Mesothelial cell of epicardium (in vitro differentiated cells): ENCODE results near the gene LRRC41. TPM values are rescaled to one million over a fixed set of nuclear protein-coding genes. Genes with fewer than 3 reads are reported as not detected.

Experiments
- DNase-seq, 2 experiments: peaks; one replicate each; pipeline ENCODE4 v3.0.0; 2021; ENCODE audit warnings: low spot score in 2 of 2; ENCODE audit not compliant: unreplicated experiment in 2 of 2
- H3K27ac Mint-ChIP-seq: 2 replicates; pipeline ENCODE4 v1.8.0; 2021; ENCODE audit warnings: mixed read lengths
- H3K27me3 Mint-ChIP-seq: 2 replicates; pipeline ENCODE4 v1.8.0; 2021; ENCODE audit warnings: low read depth, mixed read lengths
- H3K36me3 Mint-ChIP-seq: 2 replicates; pipeline ENCODE4 v1.8.0; 2021; ENCODE audit warnings: mixed read lengths
- H3K4me1 Mint-ChIP-seq: 2 replicates; pipeline ENCODE4 v1.8.0; 2021; ENCODE audit warnings: mixed read lengths
- H3K4me3 Mint-ChIP-seq: 2 replicates; pipeline ENCODE4 v1.8.0; 2021; ENCODE audit warnings: mild to moderate bottlenecking, moderate library complexity, mixed read lengths
- H3K9me3 Mint-ChIP-seq: 2 replicates; pipeline ENCODE4 v1.8.0; 2021; ENCODE audit warnings: mixed read lengths
- CTCF ChIP-seq: fragments of 200-600 bp; sonication (generic); IDR thresholded peaks from one replicate; pipeline ENCODE4 v1.5.0; 2021; ENCODE audit warnings: antibody characterized with exemption; ENCODE audit not compliant: unreplicated experiment
- total RNA-seq: library from RNA; stranded (reverse); gene quantifications from 3 replicates; pipeline ENCODE4 v1.2.1, GENCODE V29; 2021

LRRC41 gene
- total RNA-seq, 1 donor from 2014 or later = 122 TPM

- Mint-ChIP-seq H3K4me3 (no peak overlapping the region), H3K36me3 (peaks cover 30% of the 10 kb centered on the region), H3K27ac (peak overlapping the region; percentile 37), H3K4me1 (no peaks in the 10 kb centered on the region), H3K9me3 (no peaks in the 10 kb centered on the region), H3K27me3 (no peaks in the 10 kb centered on the region)
- DNase-seq = no peak
- no peak for TF ChIP-seq CTCF
Observed at GRCh38 chr1:46278807-46279206, 24.6 kb downstream of the LRRC41 start.

DNA sequence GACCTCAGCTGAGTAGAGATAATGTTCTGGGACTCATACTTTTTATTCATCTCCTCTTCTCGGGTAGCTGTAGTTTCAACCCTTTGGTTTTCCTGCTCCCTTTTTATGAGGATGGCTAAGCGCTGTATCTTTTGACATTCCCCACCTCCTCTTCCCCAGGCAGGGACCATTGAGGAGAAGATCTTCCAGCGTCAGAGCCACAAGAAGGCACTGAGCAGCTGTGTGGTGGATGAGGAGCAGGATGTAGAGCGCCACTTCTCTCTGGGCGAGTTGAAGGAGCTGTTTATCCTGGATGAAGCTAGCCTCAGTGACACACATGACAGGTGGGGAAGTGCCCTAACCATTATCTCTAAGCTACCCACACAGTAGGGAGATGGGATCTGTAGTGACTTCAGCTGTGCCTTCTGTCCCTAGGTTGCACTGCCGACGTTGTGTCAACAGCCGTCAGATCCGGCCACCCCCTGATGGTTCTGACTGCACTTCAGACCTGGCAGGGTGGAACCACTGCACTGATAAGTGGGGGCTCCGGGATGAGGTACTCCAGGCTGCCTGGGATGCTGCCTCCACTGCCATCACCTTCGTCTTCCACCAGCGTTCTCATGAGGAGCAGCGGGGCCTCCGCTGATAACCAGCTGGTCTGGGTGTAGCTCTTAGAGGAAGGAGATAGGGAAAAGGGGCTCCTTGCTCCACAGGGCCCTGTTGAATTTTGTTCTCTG is 25.6 kb downstream of the LRRC41 start:
- peaks cover 27% of the 10 kb centered on the region for H3K36me3 Mint-ChIP-seq

DNA sequence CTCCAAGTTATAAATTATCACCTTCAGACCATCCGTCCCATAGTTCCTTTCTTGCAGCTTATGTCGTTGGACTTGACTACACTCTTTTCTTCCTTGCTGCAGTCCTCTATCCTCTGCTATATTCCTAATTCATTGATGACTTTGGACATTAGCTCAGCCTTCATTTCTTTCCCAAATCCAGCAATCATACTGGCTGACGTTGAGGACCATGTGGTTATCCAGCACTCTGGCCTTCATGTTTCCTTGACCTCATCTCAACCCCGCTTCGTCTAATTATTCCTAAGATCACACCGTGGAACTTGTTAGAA is 28.4 kb downstream of the LRRC41 start:
- peaks cover 22% of the 10 kb centered on the region for H3K36me3 Mint-ChIP-seq

More for the DNA sequence above, 25.6 kb downstream of the LRRC41 start:
- Mint-ChIP-seq H3K27me3 (no peaks in the 10 kb centered on the region), H3K27ac (no peak overlapping the region), H3K4me1 (no peaks in the 10 kb centered on the region), H3K9me3 (no peaks in the 10 kb centered on the region), H3K4me3 (no peak overlapping the region)
- no peak for TF ChIP-seq CTCF
- no peak for DNase-seq

DNA sequence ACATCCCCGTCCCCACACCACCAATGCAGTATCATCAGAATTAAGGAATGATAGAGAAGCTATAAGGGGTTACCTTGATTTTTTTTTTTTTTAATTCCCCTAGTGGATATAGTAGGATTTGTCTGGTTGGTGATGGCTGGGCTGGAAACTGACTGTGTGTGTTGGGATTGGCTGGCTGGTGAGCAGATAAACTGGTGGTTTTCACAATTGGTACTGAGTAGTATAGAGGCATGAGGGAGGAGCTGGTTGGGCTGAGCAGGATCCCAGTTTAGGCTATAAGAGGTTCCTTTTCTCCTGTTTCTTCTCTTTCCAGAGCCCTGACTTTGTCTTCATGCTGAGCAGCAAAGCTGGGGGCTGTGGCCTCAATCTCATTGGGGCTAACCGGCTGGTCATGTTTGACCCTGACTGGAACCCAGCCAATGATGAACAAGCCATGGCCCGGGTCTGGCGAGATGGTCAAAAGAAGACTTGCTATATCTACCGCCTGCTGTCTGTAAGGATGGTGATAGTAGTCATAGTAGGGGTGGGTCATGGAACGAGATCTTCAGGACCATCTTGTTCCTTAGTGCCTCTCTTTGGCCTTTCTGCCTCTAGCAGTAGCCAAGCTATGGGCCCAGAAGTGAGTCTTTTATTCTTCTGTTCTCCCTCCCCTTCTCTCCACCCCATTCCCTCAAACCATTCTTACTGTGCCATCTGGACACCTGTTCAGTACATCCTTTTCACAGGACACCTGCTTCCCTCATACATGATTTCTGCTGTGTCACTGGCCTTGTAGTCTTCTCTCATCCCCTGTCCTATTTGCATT is 29.0 kb downstream of the LRRC41 start:
- DNase-seq = no peak
- no peak for TF ChIP-seq CTCF
- Mint-ChIP-seq H3K4me1 (no peaks in the 10 kb centered on the region), H3K9me3 (no peaks in the 10 kb centered on the region), H3K4me3 (no peak overlapping the region), H3K27ac (no peak overlapping the region), H3K27me3 (no peaks in the 10 kb centered on the region), H3K36me3 (peaks cover 23% of the 10 kb centered on the region)

More for the DNA sequence above, 28.4 kb downstream of the LRRC41 start:
- Mint-ChIP-seq H3K9me3 (no peaks in the 10 kb centered on the region), H3K27ac (no peak overlapping the region), H3K4me1 (no peaks in the 10 kb centered on the region), H3K4me3 (no peak overlapping the region), H3K27me3 (no peaks in the 10 kb centered on the region)
- DNase-seq = no peak
- TF ChIP-seq CTCF = no peak

DNA sequence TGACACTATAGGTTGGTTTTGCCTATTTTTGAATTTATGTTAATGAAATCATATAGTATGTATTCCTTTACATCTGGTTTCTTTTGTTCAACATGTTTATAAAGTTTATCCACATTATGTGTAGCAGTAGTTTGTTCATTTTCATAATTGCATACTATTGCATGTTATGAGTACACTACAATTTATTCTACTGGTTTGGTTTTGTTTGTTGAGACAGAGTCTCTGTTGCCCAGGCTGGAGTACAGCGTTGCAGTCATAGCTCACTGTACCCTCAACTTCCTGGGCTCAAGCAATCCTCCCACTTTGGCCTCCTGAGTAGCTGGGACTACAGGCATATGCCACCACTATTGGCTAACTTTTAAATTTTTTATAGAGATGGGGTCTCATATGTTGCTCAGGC is 34.8 kb downstream of the LRRC41 start:
- no peak overlapping the region for H3K27ac Mint-ChIP-seq
- no peak overlapping the region for H3K4me3 Mint-ChIP-seq
- no peaks in the 10 kb centered on the region for H3K4me1 Mint-ChIP-seq
- peaks cover 19% of the 10 kb centered on the region for H3K36me3 Mint-ChIP-seq
- no peak for DNase-seq
- H3K27me3 Mint-ChIP-seq = no peaks in the 10 kb centered on the region
- H3K9me3 Mint-ChIP-seq = no peaks in the 10 kb centered on the region
- no peak for TF ChIP-seq CTCF
